ENCODE data around the gene IFNG. TPM values are rescaled to one million over a fixed set of nuclear protein-coding genes. Genes with fewer than 3 reads are reported as not detected.

IFNG gene
- total and polyA plus RNA-seq, 10 of the 15 experiments (the other 5 are each of a cell fraction or from before 2014, with no cell fraction given): 0.10 to 1.4 (median 0.25) TPM; not detected in 2

DNA sequence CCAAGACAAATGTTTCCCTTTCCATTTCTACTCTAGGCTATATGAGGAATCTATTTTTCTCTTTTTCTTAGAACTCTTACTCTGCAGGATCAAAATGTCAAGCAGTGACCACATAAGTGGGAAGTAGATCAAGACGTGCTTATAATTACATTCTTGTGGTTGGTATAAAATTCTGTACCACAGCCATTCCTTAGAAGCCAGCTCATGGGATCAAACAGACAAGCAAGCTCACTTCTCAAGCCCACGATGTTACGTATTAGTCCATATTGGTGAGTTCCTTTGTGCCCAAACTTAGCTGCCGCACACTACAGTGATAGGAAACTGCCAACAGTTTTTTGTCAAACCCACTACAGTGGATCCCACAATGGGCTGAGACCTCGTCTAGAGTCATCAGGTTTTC lies 53.4 kb downstream of the IFNG start:
- H4K20me1 ChIP-seq (ENCODE audit: control insufficient read depth, insufficient read depth): no peaks in the 10 kb centered on the region
- no peak for TF ChIP-seq RELB (IDR thresholded peaks at IDR 0.05; ENCODE audit: low read depth)
- no peak for TF ChIP-seq GABPA (IDR thresholded peaks at IDR 0.05; ENCODE audit: low read depth)
- no peak for TF ChIP-seq DPF2 (IDR thresholded peaks at IDR 0.05)
- no peak for TF ChIP-seq FOS (IDR thresholded peaks at IDR 0.05; ENCODE audit: borderline replicate concordance, extremely low read depth, insufficient read length)
- TF ChIP-seq MYC (IDR thresholded peaks at IDR 0.05; ENCODE audit: insufficient read depth, insufficient read length, insufficient replicate concordance, low read length, severe bottlenecking): no peak
- TF ChIP-seq, protein P1, sequence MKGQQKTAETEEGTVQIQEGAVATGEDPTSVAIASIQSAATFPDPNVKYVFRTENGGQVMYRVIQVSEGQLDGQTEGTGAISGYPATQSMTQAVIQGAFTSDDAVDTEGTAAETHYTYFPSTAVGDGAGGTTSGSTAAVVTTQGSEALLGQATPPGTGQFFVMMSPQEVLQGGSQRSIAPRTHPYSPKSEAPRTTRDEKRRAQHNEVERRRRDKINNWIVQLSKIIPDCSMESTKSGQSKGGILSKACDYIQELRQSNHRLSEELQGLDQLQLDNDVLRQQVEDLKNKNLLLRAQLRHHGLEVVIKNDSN (IDR thresholded peaks at IDR 0.05; ENCODE audit: borderline replicate concordance, extremely low read length, insufficient read depth, low read depth, low read length): no peak
- no peak for TF ChIP-seq STAT1 (conservative IDR thresholded peaks at IDR 0.05)
- no peak for TF ChIP-seq TAF1 (IDR thresholded peaks at IDR 0.05; ENCODE audit: borderline replicate concordance, low read depth, low read length)
- no peak for TF ChIP-seq NFYB (IDR thresholded peaks at IDR 0.05; ENCODE audit: insufficient read depth, low read depth, low read length)
- TF ChIP-seq GATAD2B (conservative IDR thresholded peaks at IDR 0.05; ENCODE audit: low read depth): no peak
- TF ChIP-seq, protein P2, sequence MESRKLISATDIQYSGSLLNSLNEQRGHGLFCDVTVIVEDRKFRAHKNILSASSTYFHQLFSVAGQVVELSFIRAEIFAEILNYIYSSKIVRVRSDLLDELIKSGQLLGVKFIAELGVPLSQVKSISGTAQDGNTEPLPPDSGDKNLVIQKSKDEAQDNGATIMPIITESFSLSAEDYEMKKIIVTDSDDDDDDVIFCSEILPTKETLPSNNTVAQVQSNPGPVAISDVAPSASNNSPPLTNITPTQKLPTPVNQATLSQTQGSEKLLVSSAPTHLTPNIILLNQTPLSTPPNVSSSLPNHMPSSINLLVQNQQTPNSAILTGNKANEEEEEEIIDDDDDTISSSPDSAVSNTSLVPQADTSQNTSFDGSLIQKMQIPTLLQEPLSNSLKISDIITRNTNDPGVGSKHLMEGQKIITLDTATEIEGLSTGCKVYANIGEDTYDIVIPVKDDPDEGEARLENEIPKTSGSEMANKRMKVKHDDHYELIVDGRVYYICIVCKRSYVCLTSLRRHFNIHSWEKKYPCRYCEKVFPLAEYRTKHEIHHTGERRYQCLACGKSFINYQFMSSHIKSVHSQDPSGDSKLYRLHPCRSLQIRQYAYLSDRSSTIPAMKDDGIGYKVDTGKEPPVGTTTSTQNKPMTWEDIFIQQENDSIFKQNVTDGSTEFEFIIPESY (IDR thresholded peaks at IDR 0.05): no peak
- no peak for TF ChIP-seq PML (IDR thresholded peaks at IDR 0.05; ENCODE audit: low read length)
- no peak for TF ChIP-seq RB1 (IDR thresholded peaks at IDR 0.05; ENCODE audit: borderline replicate concordance)
- no peak overlapping the region for H3K4me2 ChIP-seq (ENCODE audit: control insufficient read depth, insufficient read depth)
- ChIA-PET POLR2A (no interaction called here), SMC1A (ENCODE audit: uncharacterized antibody, unreplicated experiment) (no interaction called here), RAD21 (ENCODE audit: unreplicated experiment) (no interaction called here), CTCF (no interaction called here)
- no peak overlapping the region for H3K27ac ChIP-seq (ENCODE audit: control insufficient read depth, insufficient read depth)
- H3K79me2 ChIP-seq (ENCODE audit: control insufficient read depth, insufficient read depth, low read length): no peaks in the 10 kb centered on the region
- DNase-seq (ENCODE audit: low read depth, low spot score) (no peak), ATAC-seq (no peak), FAIRE-seq (no peak)
- H3K4me1 ChIP-seq (ENCODE audit: control insufficient read depth, insufficient read depth, low read length): no peaks in the 10 kb centered on the region
- no peaks in the 10 kb centered on the region for H3K9me3 ChIP-seq (replicated peaks; ENCODE audit: control insufficient read depth, insufficient read depth, low read length)
- H3K4me3 ChIP-seq: no peak overlapping the region
- BruUV-seq (replicated peaks): no TSS peak
- H3K36me3 ChIP-seq (ENCODE audit: control insufficient read depth in 2 of 2, insufficient read depth in 2 of 2, low read length in 1 of 2): no peaks in the 10 kb centered on the region
- 60% methylated on average over 5 of the region's 5 CpGs for WGBS (ENCODE audit: insufficient coverage, insufficient replicate concordance, low lambda C conversion rate, missing lambda C conversion rate)
- H3K27me3 ChIP-seq (replicated peaks in 1 of 2; ENCODE audit: control insufficient read depth in 2 of 2, insufficient read depth in 2 of 2, low read length in 1 of 2): no peaks in the 10 kb centered on the region; a peak in 1 of 4 replicates
- H3K9ac ChIP-seq (ENCODE audit: control insufficient read depth, insufficient read depth, low read length): no peak overlapping the region
- no peak overlapping the region for H2AFZ ChIP-seq (ENCODE audit: control insufficient read depth, low read depth, low read length)
- intact Hi-C loops (cut with micrococcal nuclease; ENCODE audit: unreplicated experiment): no loop called here
- in situ Hi-C loops (cut with MboI): no loop called here
